ENCODE results near the gene KISS1R.

The KISS1R gene

GRCh38 chr19:924553-925086, 7.5 kb downstream of the KISS1R start:
- DNase-seq (ENCODE audit: low read depth): peak; percentile 51

GRCh38 chr19:925087-925525, 8.0 kb downstream of the KISS1R start:
- no peak for DNase-seq (ENCODE audit: low read depth)

GRCh38 chr19:925526-926322, 8.6 kb downstream of the KISS1R start, which contains the start of gene ARID3A:
Gene ARID3A, plus strand, starts transcription at chr19:926035. Its CDS starts 3,494 bp downstream, at chr19:929529.
- peak; percentile 70 for DNase-seq (ENCODE audit: low read depth)

DNA sequence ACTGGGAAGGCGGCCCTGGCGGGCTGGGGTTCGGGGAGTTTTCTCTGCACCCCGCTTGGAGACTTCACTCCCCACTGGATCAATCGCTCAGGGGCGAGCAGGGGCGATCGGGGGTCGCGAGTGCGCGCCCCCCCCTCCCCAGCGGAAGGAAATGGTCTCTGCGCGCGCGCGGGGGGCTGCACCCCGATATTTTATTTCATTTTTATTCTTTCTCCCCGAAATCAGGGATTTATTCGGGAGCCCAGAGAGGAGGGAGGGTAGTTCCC, 9.1 kb downstream of the KISS1R start:
- DNase-seq (ENCODE audit: low read depth): no peak

GRCh38 chr19:926589-927350, 9.6 kb downstream of the KISS1R start:
- peak; percentile 55 for DNase-seq (ENCODE audit: low read depth)

- no peak for DNase-seq (ENCODE audit: low read depth)
Observed at GRCh38 chr19:927351-927779, 10.2 kb downstream of the KISS1R start.

GRCh38 chr19:927780-928401, 10.8 kb downstream of the KISS1R start:
- no peak for DNase-seq (ENCODE audit: low read depth)

DNA sequence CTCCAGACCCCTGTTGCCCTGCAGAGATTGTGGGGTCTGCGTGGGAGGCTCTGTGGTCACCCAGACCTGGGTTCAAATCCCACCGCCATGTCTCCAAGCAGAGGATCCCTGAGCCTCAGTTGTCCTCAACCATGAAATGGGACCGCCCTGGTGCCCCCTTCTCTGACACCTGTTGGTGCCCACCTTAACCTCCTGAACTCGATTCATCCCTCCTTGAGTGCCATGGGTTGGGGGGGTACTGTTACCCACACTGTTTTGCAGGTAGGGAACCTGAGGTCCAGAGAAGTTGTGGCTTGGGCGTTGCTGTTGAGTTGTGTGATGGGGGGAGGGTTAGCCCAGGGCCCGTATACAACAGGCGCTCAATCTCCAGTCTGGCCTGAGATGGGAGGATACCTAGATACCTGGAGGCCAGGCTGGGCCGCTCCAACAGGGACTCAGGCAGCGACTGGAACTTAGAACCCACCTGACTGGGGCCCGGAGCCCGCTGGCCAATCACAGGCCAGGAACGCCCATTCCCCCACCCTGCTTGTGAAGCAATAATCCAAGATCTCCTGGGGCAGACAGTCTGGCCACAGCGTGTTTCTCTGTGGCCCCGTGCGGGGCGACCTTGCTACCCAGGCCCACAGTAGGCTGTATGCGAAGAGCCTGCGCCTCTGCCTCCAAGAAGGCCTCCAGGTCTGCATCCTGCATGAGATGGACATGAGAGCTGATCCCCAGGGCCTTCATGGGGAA, 11.5 kb downstream of the KISS1R start:
- no peak for DNase-seq (ENCODE audit: low read depth)

- DNase-seq (ENCODE audit: low read depth): no peak
Observed at GRCh38 chr19:929203-929890, 12.2 kb downstream of the KISS1R start.

DNA sequence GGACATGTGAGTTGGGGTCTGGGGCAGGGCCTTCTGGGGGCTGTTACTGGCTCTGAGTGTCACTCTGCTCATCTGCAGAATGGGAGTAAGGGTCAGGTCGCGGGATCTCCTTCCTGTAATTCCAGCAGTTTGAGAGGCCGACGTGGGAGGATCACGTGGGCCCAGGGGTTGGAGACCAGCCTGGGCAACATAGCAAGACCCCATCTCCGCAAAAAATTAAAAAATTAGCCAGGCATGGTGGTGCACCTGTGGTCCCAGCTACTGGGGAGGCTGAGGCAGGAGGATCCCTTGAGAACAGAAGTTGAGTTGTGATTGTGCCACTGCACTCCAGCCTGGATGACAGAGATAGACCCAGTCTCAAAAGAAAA, 12.7 kb downstream of the KISS1R start:
- DNase-seq (ENCODE audit: low read depth): no peak

- DNase-seq (ENCODE audit: low read depth): no peak
Observed at GRCh38 chr19:931860-932647, 14.9 kb downstream of the KISS1R start.

DNA sequence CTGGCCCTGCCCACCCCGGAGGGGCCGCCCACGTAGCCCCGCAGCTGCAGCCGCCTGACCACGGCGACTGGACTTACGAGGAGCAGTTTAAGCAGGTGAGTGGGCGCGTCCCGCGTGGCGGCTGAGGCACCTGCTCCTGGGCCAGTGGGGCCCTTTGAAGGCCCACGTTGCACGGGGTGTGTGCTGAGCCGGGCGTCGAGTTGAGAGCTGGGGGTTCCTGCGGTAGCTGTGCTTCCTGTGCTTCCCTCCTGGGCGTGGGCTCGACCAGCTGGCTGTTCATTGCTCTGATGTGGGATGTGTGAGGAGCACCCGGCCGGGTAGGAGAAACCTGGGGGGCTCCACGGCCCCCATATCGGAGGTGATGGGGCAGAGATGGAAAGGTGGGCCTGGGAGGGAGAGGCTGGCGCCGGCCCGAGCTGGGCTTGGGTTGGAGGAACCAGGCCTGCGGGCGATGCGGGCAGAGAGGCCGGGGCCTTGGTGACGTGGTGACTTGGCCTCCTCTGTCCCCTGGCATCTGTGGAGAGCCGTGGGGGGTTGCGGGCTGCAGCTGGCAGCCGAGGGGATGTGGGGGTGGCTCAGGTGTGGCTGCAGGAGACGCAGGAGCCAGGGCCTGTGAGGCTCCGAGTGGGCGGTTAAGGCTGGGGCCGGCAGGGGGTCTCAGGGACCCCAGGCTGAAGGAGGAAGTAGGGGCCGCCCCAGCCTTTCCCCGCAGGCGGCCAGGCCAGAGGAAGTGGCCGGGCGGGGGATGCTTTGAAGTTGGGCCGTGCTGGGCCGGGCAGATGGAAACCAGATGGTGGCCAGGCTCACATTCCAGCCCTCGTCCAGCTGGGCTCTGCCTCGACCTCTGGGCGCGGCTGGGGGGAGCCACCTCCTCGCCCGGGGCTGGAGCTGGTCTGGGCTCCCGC, 15.8 kb downstream of the KISS1R start:
- no peak for DNase-seq (ENCODE audit: low read depth)

- no peak for DNase-seq (ENCODE audit: low read depth)
Observed at GRCh38 chr19:933553-933882, 16.4 kb downstream of the KISS1R start.

DNA sequence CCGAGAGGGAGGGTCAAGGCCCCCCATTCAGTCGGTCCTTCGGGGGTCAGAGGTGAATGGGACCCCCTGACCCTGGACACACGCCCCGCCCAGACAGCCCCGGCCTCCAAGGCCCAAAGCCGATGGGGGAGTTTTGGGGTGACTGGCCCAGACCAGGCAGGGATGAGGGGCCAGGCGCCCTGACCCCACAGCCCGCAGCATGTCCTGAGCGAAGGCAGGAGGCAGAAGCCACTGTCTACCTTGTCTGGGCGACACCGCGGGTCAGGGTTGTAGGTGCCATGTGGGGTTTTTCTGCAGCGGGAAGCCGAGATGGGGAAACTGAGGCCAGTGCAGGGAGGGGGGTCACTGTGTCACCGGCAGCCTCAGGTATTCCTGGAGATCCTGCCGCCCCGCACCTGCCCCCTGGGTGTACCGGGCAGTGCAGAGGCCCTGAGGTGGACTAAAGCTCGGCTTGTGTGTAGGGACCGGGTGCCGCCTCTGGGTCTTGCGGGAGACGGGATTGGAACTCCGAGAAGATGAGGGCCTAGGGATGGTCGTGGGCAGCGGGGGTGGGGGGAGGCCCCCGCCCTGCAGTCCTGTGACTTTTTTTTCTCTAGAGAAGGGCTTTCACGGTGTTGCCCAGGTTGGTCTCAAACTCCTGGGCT, 17.2 kb downstream of the KISS1R start:
- no peak for DNase-seq (ENCODE audit: low read depth)

- DNase-seq (ENCODE audit: low read depth): no peak
Observed at GRCh38 chr19:934865-935479, 17.8 kb downstream of the KISS1R start.

GRCh38 chr19:936175-936546, 19.0 kb downstream of the KISS1R start:
- no peak for DNase-seq (ENCODE audit: low read depth)

- no peak for DNase-seq (ENCODE audit: low read depth)
Observed at GRCh38 chr19:937259-937694, 20.1 kb downstream of the KISS1R start.

DNA sequence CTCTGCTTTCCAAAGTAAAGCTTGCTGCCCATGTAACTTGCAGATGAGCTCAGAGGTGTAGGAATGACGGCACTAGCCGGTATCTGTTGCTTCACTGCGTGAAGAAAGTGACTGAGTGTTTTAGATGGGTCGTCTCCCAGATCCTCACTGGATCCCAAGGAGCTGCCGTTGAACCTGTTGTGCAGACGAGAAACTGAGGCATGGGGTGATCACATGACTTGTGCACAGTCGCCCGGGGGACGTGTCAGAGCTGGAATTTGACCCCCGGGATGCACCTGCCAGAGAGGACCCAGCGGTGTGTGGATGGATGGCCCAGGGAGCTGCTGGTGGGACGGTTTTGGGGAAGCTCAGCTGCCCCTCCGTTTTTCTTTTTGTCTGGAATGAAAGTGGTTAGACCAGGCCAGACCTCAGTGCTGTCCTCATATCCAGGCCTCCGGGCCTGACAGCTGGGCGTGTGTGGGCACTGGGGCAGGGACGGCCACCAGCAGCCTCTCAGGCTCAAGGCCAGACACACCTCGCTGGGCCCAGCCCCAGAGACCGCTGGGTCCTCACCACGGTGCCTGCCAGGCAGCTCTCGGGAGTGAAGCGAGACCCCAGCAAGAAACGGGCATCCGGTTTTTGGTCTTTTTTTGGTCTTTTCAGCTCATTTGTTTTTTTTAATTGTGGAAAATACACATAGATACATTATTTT, 21.2 kb downstream of the KISS1R start:
- DNase-seq (ENCODE audit: low read depth): no peak

Measured in activated T-cell treated with anti-CD3 and anti-CD28 coated beads for 48 hours (primary cell).